ENCODE results near the gene C18orf63.

GRCh38 chr18:74286106-74286855, 29.4 kb upstream of the C18orf63 start:
- no peak for TF ChIP-seq POLR2A (IDR thresholded peaks at IDR 0.05; ENCODE audit: low read length)
- TF ChIP-seq GATA1 (IDR thresholded peaks at IDR 0.05; ENCODE audit: low read depth, low read length) = no peak

Data from erythroblast (primary cell).